GM19240 (cell line): Measurements from ENCODE around the gene RFX3.
A peak's percentile ranks its signal among the peaks of the same experiment; 100 is the strongest.

ENCODE experiments used
- DNase-seq: peaks from one replicate; pipeline ENCODE4 v3.0.0; 2011; ENCODE audit warnings: low spot score; ENCODE audit not compliant: insufficient read length

Gene RFX3

DNA sequence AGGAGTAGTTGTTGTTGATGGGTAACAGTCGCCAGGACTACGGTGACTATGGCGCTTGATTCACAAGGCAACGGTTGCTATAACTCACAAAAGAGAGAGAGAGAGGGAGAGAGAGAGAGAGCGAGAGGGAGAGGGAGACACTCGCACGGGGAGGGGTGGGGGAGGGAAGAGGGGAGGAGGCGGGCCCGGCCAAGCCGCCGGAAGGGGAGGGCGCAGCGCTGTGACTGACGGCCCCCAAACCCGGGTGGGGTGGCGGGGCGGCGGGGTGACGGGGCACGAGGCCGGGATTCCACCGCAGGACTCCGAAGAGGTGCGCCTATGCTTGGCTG is at the start of gene RFX3:
TSS of gene RFX3 (minus strand) at position 166 of the 329 bp plus-strand sequence. CDS start 130,413 bp downstream, outside the sequence.
- DNase-seq, result peak; percentile 50

DNA sequence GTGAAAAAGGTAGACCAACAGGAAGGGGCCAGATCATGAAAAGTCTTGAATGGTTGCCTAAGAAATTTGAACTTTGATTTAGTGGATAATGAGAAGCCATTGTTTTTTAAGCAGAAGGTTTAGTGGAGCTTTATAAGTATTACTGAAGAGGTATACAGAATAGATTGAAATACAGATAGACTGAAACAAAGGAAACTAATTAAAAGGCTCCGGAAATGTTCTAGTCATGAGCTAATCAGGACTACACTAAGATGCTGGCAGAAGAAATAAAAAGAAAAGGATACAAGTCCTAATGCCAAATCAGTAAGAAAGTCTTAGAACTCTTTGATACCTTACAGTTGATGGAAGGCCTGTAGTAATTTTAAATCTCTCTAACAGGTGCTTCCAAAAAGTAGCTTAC is 45.7 kb upstream of the RFX3 start:
- DNase-seq, result no peak

DNA sequence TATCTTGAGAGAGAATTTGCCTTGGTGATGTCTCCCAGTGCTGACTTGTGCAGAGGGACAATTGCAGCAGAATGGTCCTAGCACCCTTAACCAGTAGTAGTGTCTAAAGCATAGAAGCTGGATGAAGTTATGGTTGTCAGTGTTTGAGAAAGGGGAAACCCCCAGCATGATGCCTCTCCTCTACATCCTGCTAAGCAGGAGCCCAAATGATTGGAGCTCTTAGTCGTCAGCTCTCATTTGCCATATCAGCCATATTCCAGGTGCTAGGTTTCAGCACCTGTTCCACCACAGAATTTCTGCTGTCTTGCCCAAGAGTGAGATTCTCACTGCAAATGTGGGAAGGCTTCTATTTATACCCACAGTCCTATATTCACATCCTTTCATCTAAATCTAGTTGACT is 43.7 kb upstream of the RFX3 start:
- no peak for DNase-seq

DNA sequence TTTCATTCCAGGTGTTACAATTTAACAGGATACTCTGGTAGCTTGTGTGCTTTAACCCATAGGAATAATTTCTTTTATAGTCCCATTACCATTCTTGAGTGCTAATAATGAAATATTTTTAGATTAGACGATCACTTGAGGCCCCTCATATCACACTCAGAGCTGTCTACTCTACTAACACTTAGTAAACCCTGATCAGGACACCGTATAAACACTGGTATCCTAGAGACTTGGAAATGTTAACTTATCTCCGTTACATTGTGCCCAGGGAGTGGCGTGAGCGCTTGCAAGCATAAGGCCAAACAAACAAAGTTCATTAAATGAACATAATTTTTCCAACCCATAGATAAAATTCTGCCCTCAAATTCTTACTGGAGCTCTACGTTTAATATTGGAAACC is 42.2 kb upstream of the RFX3 start:
- no peak for DNase-seq

DNA sequence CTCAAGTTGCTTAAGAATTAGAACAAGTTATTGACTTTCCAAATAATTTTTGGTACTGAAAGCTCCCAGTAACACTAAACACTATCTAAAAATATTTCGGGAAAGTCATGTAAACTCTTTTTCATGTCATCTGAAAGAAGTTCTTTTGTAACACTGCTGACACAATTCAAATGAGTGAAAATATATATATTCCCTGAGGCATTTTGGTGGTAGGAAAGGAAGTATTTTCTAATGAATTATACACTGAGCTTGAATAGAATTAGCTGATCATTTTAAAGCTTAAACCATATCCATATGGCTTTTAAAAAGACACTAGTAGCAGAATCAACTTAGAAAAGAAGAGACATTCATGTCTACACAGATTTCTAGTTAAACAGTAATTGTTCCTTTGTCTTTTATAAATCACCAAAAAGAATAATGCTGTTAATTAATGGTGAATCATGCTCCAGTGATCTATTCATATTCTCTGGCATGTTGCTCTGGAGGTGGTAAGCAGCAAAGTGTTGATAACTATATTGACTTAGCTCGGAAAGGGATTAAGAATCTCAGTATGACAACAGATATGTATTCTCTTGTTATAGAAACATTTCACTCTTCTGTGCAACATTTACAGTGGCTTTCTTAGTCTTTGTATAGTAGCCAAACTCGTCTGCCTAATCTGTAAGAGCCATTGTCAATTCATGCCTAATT is 27.4 kb upstream of the RFX3 start:
- DNase-seq, result no peak

DNA sequence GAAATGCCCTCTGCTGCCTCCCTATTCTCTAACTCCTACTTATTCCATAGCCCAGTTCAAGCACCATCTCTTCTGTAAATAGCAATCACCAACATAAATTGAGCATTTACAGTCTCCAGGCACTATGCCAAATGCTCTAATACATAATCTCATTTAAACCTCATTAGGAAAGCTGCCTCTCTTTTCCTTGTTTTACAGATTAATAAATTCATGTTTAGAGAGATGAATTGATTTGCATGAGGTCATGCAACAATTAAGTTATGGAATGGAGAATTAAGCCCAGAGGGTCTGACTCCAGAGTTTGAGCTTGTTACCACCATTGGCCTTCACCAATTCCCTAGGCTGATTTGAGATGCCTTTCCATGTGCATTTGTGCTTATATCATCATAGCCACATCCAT is 23.4 kb upstream of the RFX3 start:
- no peak for DNase-seq

DNA sequence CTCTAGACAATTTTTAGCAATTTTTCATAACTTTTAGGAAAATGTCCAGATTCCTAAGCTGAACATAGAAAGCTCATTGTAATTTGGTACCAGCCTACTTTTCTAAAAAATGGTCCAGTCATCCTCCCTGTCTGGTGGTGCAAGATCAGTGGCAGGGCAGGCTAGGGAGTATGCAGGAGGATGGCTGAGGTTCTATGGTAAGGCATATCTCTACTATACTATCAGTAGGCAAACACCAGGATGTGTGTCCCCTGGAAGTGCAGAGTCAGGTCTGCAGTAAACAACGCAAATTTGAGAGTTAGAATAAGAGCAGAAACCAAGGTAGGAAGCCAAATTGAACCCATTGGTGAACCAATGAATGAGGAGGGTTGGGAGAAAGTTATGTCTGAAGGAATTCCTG is 22.8 kb upstream of the RFX3 start:
- DNase-seq, result no peak

DNA sequence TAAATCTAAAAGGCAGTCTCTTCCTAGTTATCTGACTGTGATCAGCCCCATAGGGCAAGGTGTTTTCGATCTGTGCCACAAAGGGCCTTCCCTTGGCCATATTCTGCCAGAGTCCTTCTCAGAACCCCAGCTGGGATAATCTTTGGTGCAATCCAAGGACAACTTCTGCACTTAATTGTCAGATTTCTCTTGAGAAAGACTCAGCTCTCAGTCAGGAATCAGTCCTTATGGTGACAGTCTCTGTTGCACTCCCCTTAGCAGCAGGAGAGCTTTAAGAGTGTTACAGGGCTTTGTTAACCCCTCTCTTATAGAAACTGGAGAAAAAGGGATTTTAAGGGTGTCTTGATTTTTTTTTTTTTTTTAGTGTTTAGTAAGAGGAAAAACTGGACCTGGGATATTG is 15.4 kb upstream of the RFX3 start:
- DNase-seq, result no peak

DNA sequence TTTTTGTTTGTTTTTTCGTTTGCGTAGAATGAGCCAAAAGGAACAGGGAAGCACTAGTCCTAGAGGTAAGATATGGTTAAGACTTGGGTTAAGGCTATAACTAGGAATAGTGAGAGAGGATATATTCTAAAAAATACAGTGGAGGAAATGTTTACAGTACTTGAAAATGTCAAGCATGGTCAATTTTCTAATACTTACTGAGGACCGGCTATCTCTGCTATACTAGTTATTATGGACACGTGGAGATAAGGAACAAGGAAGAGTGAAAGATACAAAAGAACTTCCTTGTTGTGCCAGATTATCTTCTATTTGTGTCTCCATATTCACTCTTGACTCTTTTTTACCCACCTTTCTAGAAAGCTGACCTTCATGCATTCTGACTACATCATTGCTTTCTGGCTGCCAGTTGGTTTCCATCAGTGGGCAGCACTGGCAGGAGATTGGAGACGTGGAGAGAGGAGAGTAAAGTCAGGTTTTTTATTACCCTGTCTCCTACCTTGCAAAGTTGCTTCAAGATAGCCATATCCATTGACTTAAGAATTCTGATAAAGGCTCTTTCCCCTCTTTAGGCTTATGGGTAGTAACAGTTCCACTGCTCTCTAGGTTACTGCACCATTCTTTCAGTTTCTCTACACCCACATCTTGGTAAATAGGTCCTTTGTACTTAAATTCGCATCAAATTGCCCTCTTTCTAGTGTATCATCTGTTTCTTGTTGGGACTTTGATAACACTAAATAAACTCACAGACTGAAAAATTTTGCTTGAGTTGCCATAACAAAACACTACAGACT is 9.0 kb upstream of the RFX3 start:
- no peak for DNase-seq

DNA sequence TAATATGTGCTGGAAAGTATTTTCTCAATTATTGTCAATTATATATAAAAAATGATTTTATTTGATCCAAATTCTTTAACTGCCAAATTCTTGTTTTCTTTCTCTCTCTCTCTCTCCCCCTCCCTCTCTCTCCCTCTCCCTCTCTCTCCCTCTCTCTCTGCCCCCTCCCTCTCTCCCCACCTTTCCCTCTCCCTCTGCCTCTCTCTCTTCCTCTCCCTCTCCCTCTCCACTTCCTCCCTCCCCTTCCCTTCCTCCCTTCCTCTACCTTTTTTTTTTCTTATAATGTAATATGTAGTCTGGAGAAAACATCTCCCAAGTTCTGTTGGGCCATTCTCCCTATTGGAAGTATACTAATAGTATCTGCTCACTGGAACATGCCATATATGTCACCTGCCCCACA is 6.4 kb upstream of the RFX3 start:
- DNase-seq, result no peak

DNA sequence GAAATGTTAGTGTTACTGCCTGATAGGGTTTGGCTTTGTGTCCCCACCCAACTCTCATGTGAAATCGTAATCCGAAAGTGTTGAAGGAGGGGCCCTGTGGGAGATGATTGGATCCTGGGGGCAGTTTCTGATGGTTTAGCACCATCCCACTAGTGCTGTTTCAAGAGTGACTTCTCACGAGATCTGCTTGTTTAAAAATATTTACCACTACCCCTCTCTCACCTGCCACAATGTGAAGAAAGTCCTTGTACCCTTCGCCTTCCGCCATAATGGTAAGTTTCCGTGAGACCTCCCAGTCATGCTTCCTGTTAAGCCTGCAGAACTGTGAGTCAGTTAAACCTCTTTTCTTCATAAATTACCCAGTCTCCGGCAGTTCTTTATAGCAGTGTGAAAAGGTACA is 2.6 kb upstream of the RFX3 start:
- no peak for DNase-seq

DNA sequence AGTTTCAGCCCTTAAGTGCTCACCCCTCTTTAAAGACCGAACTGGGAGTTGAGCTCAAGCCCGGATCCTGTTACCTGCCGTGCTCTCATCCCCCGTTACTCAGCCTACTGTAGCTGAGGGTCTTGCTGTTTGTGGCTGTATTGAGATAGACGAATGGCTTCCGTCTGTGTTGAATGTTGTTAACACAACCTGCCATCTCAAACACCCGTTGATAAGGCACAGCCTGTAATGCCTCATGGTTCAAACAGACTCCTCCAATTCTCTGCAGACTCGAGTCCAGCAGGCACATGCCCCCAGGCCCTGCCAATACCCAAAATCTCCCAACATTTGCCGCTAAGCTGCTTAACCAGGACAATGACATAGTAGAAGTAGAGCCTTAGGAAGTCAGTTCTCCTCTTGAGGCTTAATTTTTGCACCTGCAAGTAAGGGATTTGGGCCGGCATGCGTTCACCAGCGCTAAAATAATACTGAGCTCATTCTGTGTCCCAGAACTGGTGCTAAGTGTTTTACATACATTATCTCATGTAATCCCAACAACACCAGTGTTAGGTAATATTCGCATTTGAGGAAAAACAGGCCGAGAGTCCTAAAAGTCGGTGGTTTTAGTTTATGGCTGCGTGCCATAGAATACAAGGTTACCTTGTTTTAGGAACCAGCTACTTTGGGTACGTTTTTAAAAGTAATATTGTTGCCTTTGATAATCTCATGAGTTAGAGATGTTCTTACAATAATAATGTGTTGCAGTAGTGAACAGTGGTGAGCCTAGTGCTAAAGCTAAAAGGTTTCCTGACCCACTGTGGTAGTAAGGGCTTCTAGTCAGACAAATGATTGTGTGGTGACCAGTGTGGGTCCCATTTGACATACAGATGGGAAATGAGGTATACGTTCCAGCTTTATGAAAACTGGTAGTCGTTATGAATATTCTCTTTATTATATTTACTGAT is 1.5 kb upstream of the RFX3 start:
- no peak for DNase-seq

DNA sequence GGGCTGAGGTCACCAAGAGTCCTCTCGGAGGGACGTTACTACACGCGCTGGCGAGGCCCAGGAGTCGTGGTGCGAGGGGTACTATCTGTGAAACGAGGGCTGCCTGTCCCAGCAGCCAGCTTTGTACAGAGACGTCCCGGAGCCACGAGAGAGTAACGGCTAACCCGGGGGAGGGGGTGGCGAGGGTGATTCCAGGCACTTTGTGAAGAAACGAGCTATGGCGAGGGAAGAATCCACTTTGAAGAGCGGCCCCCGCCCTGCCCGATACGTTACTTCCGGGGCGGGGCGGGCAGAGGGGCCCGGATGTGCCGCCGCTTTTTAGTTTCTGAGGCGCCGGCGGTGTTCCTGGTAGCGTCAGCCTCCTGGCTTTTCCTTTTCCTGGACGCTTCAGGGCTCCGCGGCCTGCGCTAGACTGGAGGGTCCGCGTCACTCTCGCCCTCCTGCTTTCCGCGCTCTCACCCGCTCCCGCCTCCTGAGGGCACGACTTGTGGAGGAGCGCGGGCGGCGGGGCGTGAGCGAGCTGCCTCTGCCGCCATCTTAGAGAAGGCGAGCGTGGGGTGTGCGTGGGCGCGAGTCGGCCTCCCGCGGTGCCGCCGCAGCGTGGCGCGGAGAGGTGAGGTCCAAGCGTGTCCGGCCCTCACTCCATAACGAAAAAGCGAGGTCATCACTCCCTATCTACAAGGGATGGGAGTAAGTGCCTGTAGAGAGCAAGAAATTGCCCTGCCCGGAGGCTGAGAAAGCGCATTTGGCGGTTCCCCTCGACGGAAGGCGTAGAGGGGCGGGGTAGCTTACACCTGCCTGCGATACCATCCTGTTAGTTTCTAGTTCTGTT is 580 bp upstream of the RFX3 start:
- DNase-seq, result no peak

DNA sequence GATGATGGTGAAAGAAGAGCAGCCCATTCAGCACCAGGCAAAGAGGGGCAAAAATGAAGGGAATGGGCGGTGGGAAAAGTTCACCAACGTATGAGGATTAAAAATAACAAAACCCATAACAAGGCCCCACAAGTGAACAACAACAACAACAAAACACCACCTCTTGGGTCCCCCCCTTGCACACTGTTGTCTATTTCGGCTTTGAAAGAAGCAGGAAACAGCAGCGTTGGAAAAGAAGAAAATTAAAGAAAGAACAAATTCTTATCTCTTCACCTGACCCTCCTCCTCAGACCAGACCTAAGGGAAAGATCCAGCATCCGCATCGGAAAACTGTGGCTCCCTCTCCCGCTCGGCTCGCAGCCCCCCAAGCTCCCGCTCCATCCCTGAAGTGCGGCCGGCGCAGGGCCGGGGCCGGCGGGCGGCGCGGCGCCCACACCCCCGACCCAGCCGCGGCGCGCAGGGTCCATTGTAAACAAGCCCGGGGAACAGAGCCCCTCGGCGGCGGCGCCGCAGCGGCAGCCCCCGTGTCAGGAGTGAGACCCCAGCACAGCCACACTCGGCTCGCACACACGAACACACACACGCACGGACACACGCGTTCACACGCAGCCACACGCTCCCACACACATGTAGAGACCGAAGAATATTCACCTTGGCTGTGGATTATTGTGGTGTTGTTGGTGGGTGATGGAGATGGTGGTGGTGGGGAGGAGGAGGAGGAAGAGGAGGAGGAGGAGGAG is 535 bp downstream of the RFX3 start:
- DNase-seq, result no peak

DNA sequence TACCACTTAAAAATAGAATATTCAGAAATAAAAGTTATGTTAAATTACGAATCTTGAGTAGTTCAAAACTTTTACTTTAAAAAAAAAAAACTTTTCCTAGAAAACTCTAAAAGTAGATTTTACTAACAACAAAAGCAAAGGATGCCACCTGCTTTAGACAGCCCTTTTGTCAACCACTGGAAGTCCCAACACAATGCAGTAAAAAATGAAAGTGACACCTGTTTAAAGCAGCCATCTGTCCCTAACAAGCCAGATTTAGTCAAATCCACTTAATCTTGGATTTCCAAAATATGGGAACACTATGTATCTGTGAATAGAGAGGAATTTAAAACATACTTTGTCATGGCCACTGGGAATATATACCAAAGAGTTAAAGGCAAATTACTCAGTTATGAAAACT is 3.8 kb downstream of the RFX3 start:
- DNase-seq, result no peak

DNA sequence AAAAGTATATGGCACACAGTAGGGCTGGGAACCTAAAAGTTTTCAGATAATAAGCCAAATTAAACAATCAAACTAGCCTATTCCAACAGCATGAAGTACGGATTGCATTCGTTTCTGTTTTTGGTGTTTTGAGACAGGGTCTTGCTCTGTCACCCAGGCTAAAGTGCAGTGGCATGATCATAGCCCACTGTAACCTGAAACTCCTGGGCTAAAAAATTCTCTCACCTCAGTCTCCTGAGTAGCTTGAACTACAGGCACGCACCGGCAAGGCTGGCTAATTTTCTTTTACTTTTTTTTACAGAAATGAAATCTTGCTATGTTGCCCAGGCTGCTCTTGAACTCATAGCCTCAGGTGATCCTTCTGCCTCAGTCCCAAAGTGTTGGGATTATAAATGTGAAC is 5.2 kb downstream of the RFX3 start:
- DNase-seq, result no peak

DNA sequence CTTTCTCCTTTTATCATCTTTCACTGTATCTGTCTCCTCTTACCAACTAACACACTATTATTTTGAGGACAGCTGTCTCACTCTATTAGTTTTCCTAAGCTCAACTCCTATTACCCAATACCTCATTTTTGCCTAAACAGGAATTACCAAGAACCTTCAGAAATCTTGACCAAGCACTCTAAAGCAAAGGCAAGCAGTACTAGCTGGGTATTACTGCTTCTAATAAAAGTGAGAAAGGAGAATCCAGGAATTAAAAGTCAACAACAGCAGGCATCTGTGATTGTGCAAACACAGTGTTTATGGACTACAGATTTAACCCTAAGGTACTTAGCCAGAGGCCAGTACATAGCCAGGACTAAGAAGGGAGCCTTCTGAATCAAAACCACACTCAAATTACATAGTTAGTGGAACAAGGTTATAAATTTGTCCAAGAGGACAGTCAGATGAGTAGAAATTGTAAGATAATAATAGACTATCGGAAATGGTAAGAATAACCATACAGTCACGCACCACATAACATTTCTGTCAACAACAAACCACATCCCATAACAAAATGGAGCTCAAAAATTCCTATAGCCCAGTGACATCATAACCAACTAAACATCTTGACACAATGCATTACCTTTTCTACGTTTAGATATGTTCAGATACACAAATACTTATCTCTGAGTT is 8.3 kb downstream of the RFX3 start:
- no peak for DNase-seq

DNA sequence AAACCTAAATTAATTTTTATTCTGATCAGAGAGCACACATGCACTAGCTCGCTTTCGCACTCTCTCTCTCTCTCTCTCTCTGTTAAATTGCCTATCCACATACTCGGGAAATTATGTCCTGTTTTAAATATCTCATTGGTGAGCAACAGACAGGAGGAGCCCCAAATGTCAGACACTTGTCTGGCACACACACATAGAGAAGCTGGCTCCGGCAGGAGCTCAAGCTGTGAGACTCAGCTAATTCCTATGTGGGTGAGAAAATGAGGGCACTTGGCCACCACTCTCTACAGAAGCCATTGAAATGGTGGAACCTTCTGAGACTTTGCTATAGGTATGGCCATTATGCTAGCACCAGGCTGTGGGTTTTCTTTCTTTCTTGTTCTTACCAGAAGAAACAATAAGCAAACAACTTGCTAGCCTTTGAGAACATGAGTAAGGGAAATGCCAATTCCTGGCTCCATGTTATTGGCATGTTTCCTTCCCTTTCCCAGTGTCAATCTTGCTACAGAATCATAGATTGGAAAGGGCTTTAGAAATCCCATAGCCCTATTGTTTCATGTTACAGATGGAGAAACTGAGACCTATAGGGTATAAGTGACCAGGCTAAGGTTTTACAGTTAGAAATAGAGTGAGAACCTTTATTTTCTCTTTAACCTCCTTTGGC is 9.0 kb downstream of the RFX3 start:
- no peak for DNase-seq

DNA sequence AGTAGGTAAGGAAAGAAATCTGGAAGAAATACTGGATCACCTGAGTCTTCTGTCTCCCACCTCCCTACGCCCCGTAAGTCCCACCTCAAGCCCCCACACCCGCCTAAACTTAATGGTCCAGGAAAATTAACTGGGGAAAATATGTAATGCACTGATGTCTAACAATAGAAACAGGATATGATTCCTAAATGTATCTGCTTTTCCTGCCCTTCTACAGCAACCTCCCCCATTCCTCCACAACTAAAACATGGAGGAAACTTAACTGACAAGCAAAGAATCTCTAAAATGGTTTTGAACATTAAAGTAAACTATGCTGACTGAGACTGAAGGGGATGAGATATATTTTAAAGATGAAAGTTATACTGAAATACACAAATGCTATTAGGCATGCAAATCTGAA is 10.4 kb downstream of the RFX3 start:
- no peak for DNase-seq
